Measurements from ENCODE around the gene ATP13A2.
"Not testable (repeated sequence)": the region's sequence is repeated elsewhere in the genome, so short reads cannot be mapped to it uniquely, and the experiment has no call there.

ATP13A2 gene

DNA sequence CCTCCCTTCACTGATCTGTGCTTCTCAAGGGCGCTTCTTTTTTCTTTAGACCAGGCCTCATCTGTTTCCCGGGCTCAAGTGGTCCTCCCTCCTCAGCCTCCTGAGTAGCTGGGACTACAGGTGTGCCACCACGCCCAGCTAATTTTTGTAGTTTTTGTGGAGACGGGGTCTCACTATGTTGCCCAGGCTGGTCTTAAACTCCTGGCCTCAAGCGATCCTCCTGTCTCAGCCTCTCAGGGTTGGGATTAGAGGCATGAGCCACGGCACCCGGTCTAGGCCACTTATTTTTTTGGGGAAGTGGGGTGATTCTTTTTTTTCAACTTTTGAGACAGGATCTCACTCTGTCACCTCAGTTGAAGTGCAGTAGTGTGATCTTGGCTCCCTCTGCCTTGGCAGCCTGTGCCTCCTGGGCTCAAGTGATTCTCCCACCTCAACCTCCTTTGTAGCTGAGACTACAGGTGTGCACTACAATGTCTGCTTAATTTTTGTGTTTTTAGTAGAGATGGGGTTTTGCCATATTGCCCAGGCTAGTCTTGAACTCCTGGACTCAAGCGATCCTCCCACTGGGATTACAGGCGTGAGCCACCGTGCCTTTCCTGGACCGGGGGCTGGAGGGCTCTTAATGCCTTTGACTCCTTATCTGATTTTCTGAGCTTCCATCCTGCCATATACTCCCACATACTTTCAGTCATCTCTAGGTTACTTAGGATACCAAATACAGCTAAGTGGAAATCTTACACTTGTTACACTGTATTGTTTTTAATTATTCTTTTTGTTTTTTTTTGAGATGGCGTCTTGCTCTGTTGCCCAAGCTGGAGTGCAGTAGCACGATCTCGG is 50.2 kb downstream of the ATP13A2 start:
- DNase-seq (ENCODE audit: low spot score) = no peak

DNA sequence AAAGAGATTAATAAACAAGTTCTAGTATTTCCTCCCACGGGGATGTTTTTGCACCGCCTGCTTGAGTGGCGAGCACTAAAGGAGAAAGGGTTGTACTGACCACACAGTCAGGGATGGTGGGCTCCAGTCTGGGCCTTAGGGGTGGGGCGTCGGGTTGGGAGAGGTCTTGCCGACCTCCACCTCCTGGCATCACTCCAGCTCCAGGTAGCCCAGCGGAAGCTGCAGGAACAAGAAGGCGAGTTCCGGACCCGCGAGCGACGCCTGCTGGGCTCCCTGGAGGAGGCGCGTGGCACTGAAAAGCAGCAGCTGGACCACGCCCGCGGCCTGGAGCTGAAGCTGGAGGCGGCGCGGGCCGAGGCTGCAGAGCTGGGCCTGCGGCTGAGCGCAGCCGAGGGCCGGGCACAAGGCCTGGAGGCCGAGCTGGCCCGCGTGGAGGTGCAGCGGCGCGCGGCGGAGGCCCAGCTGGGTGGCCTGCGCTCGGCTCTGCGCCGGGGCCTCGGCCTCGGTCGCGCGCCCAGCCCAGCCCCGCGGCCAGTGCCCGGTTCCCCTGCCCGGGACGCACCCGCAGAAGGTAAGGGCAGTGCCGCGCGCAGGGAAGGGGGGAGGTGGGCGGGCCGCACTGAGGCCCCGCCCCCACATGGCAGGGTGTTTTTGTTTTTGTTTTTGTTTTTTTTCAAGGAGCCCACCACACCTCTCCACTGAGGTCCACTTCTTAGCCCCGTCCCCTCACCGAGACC is 51.0 kb downstream of the ATP13A2 start:
- peak; percentile 87 for DNase-seq (ENCODE audit: low spot score)

- no peak for DNase-seq (ENCODE audit: low spot score)
These were observed 53.3 kb downstream of the ATP13A2 start for GRCh38 chr1:16958475-16958874.

- DNase-seq (ENCODE audit: low spot score) = no peak
These were observed 54.0 kb downstream of the ATP13A2 start for GRCh38 chr1:16957731-16958130.

- no peak for DNase-seq (ENCODE audit: low spot score)
These were observed 55.0 kb downstream of the ATP13A2 start for GRCh38 chr1:16956775-16957174.

- DNase-seq (ENCODE audit: low spot score) = no peak
These were observed 56.5 kb downstream of the ATP13A2 start for GRCh38 chr1:16955186-16955585.

GRCh38 chr1:16954579-16954978 is 57.1 kb downstream of the ATP13A2 start:
- no peak for DNase-seq (ENCODE audit: low spot score)

DNA sequence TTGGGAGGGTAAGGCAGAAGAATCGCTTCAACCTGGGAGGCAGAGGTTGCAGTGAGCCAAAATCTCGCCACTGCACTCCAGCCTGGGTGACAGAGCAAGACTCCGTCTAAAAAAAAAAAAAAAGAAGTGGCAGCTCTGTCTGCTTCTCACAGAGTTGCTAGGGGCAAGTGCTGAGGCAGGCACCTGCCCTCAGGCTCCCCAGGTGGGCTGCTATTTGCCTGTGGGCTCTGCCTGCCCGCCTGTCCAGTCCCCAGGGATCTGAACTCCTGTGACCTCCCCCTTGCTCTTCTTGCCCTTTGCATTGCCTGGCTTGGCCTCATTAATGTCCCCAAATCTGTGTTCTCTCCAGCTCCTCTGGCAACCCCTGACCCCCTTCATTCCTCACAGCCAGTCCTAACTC is 59.4 kb downstream of the ATP13A2 start:
- DNase-seq (ENCODE audit: low spot score) = not testable (repeated sequence)

GRCh38 chr1:16949026-16949425 is 62.7 kb downstream of the ATP13A2 start:
- DNase-seq (ENCODE audit: low spot score) = not testable (repeated sequence)

DNA sequence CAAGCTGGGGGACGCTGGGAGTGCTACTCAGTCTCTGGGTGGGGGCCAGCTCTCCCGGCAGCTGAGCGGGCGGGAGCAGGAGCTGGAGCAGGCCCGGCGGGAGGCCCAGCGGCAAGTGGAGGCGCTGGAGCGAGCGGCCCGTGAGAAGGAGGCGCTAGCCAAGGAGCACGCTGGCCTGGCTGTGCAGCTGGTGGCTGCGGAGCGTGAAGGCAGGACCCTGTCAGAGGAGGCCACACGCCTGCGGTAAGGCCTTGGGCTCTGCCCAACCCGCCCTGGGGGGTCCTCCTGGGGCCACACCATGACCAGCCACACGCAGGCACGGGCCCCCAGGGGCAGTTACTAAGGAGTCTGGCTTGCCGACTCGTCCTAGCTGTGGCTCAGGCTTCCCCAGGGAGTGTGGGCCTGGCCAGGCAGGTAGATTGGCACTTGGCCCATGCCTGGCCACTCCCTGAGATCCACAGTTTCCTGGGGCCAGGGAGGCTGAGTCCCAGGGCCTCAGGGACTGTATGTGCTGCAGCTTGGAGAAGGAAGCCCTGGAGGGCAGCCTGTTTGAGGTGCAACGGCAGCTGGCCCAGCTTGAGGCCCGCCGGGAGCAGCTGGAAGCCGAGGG is 63.3 kb downstream of the ATP13A2 start:
- not testable (repeated sequence) for DNase-seq (ENCODE audit: low spot score)

DNA sequence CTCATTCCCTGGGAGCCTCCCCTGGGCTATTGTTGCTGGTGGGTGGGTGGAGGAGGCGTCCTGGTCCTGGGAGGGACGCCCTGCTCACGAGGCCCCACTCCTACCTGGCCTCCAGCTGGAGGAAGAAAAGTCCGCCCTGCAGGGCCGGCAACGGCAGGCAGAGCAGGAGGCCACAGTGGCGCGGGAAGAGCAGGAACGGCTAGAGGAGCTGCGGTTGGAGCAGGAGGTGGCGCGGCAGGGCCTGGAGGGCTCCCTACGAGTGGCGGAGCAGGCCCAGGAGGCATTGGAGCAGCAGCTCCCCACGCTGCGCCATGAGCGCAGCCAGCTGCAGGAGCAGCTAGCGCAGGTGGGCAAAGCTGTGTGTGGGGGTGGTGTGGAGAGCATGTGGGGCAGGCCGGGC is 65.1 kb downstream of the ATP13A2 start:
- DNase-seq (ENCODE audit: low spot score) = no peak

- not testable (repeated sequence) for DNase-seq (ENCODE audit: low spot score)
These were observed 65.5 kb downstream of the ATP13A2 start for GRCh38 chr1:16946185-16946584.

DNA sequence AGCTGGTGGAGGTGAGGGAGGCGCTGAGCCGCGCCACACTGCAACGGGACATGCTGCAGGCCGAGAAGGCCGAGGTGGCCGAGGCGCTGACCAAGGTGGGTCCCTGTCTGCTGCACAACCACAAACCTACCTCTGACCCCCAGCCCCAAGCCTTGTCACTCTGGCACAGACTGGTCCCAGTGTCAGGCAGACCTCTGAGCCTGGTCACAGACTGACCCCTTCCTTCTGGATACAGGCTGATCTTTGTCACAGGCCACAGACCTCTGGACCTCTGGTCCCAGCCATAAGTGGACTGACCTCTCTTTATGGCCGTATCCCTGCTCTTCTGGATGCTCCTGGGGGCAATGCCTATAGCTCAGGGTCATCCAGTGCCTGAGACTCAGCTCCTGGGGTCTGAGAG is 66.2 kb downstream of the ATP13A2 start:
- not testable (repeated sequence) for DNase-seq (ENCODE audit: low spot score)

DNA sequence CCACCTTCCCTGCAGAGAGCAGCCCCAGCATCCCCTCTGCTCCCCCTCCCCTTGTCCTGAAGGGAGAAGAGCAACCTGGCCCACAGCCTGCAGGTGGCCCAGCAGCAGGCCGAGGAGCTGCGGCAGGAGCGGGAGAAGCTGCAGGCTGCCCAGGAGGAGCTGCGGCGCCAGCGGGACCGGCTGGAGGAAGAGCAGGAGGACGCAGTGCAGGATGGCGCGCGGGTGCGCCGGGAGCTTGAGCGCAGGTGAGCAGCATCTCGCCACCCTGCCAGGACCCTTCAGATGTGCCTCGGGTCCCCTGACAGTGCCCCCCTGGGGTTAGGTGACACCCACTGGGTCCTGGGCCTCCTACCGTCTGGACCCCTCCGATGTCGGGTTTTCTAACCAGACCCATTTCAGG is 67.7 kb downstream of the ATP13A2 start:
- no peak for DNase-seq (ENCODE audit: low spot score)

DNA sequence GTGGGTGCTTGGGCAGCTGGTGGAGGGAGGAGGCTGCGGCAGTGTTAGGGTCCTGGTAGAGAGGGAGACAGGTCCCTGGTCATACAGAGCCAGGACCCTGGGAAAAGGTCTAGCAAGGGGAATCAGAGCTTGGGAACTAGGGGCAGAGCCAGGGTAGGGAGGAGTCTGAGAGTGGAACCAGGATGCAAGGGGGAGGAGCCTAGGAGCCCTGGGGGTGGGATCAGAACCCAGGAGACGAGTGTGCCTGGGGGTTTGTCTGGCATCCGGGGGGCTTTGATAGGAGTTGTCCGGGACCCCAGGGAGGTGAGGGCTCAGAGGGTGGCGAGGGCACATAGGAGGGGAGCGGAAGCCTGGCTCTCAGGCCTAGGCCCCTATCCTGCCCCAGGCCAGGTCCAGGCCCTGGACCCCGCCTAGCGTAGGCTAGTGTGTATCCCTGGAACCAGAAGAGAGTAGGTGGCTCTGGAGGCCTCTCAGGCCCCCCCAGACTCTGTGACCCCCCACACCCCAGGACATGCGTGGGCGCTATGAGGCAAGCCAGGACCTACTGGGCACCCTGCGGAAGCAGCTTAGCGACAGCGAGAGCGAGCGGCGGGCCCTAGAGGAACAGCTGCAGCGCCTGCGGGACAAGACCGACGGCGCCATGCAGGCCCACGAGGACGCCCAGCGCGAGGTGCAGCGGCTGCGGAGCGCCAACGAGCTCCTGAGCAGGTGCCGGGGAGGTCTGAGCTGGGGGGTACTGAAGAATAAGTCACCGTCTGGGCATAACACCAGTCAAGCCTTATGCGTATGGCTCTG is 72.1 kb downstream of the ATP13A2 start:
- DNase-seq (ENCODE audit: low spot score) = not testable (repeated sequence)

GRCh38 chr1:16938351-16939321 is 73.1 kb downstream of the ATP13A2 start:
- DNase-seq (ENCODE audit: low spot score) = no peak

DNA sequence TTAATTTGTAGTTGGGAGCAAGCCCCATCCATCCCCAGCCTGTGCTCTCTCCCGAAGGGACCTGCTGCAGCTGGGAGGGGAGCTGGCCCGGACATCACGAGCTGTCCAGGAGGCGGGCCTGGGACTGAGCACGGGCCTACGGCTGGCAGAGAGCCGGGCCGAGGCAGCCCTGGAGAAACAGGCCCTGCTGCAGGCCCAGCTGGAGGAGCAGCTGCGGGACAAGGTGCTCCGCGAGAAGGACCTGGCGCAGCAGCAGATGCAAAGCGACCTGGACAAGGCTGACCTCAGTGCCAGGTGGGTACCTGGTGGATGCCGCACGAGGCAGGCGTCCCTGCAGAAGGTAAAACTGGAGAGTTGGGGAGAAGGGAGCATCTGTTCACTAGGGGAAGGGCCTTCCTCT is 75.1 kb downstream of the ATP13A2 start:
- not testable (repeated sequence) for DNase-seq (ENCODE audit: low spot score)

Measured in SW480 (cell line).